ENCODE data around the gene UBE2R2. TPM values are rescaled to one million over a fixed set of nuclear protein-coding genes. Genes with fewer than 3 reads are reported as not detected.
"Not testable (repeated sequence)": the region's sequence is repeated elsewhere in the genome, so short reads cannot be mapped to it uniquely, and the experiment has no call there.

Gene UBE2R2
- total RNA-seq, 1 donor from 2014 or later: 38.8 TPM

GRCh38 chr9:33796679-33797078, 20.3 kb upstream of the UBE2R2 start:
- intact Hi-C loops (cut with DNase I); DNase-seq (ENCODE audit: low spot score): not testable (repeated sequence)

- intact Hi-C loops (cut with DNase I): no loop called here
- no peak for DNase-seq (ENCODE audit: low spot score)
Measured at GRCh38 chr9:33797837-33798236, 19.1 kb upstream of the UBE2R2 start.

- no peak for DNase-seq (ENCODE audit: low spot score)
- intact Hi-C loops (cut with DNase I): no loop called here
Measured at GRCh38 chr9:33798545-33798944, 18.4 kb upstream of the UBE2R2 start.

- intact Hi-C loops (cut with DNase I): no loop called here
- DNase-seq (ENCODE audit: low spot score): no peak
Measured at GRCh38 chr9:33799928-33800704, 16.8 kb upstream of the UBE2R2 start.

- intact Hi-C loops (cut with DNase I): no loop called here
- DNase-seq (ENCODE audit: low spot score): no peak
Measured at GRCh38 chr9:33800886-33801285, 16.1 kb upstream of the UBE2R2 start.

- DNase-seq (ENCODE audit: low spot score); intact Hi-C loops (cut with DNase I): not testable (repeated sequence)
Measured at GRCh38 chr9:33801943-33802500, 14.9 kb upstream of the UBE2R2 start.

- intact Hi-C loops (cut with DNase I): not testable (repeated sequence)
Measured at GRCh38 chr9:33804196-33804595, 12.8 kb upstream of the UBE2R2 start.

GRCh38 chr9:33807156-33807555, 9.8 kb upstream of the UBE2R2 start:
- DNase-seq (ENCODE audit: low spot score); intact Hi-C loops (cut with DNase I): not testable (repeated sequence)

More at GRCh38 chr9:33804196-33804595, 12.8 kb upstream of the UBE2R2 start:
- not testable (repeated sequence) for DNase-seq (ENCODE audit: low spot score)

GRCh38 chr9:33808979-33809322, 8.0 kb upstream of the UBE2R2 start:
- DNase-seq (ENCODE audit: low spot score); intact Hi-C loops (cut with DNase I): not testable (repeated sequence)

GRCh38 chr9:33809506-33809905, 7.5 kb upstream of the UBE2R2 start:
- intact Hi-C loops (cut with DNase I): no loop called here

GRCh38 chr9:33813712-33814641, 3.0 kb upstream of the UBE2R2 start:
- no peak for DNase-seq (ENCODE audit: low spot score)
- intact Hi-C loops (cut with DNase I): no loop called here

More at GRCh38 chr9:33809506-33809905, 7.5 kb upstream of the UBE2R2 start:
- DNase-seq (ENCODE audit: low spot score): no peak

- intact Hi-C loops (cut with DNase I): loop anchor here (1.0 to 5.0 kb wide), 3 partner anchors 37 to 437 kb away; no protein-coding TSS in a partner anchor
- DNase-seq (ENCODE audit: low spot score): no peak
Measured at GRCh38 chr9:33815781-33816180, 1.2 kb upstream of the UBE2R2 start.

- intact Hi-C loops (cut with DNase I): loop anchor here (5.0 kb wide), 2 partner anchors 105 to 435 kb away; no protein-coding TSS in a partner anchor
- peak; percentile 80 for DNase-seq (ENCODE audit: low spot score)
Measured at GRCh38 chr9:33817327-33818166, 587 bp downstream of the UBE2R2 start.

GRCh38 chr9:33818167-33818846, 1.3 kb downstream of the UBE2R2 start:
- intact Hi-C loops (cut with DNase I): loop anchor here (5.0 kb wide), 2 partner anchors 104 to 434 kb away; no protein-coding TSS in a partner anchor

GRCh38 chr9:33818847-33819500, 2.0 kb downstream of the UBE2R2 start:
- DNase-seq (ENCODE audit: low spot score): no peak
- intact Hi-C loops (cut with DNase I): loop anchor here (5.0 kb wide), 2 partner anchors 103 to 433 kb away; no protein-coding TSS in a partner anchor

More at GRCh38 chr9:33818167-33818846, 1.3 kb downstream of the UBE2R2 start:
- peak; percentile 85 for DNase-seq (ENCODE audit: low spot score)

GRCh38 chr9:33820231-33820745, 3.3 kb downstream of the UBE2R2 start:
- intact Hi-C loops (cut with DNase I): no loop called here
- DNase-seq (ENCODE audit: low spot score): no peak

GRCh38 chr9:33823801-33824200, 6.8 kb downstream of the UBE2R2 start:
- intact Hi-C loops (cut with DNase I): no loop called here
- DNase-seq (ENCODE audit: low spot score): no peak

- intact Hi-C loops (cut with DNase I): not testable (repeated sequence)
Measured at GRCh38 chr9:33827285-33827684, 10.3 kb downstream of the UBE2R2 start.

More at GRCh38 chr9:33827285-33827684, 10.3 kb downstream of the UBE2R2 start:
- not testable (repeated sequence) for DNase-seq (ENCODE audit: low spot score)
